IPS-18a (cell line): ENCODE results near the gene TCEA3.

Experiments
- H3K27ac ChIP-seq: one replicate; pipeline ENCODE4 v1.5.1; 2013; ENCODE audit warnings: low read length
- H3K27me3 ChIP-seq: one replicate; pipeline ENCODE4 v1.6.1; 2013; ENCODE audit warnings: mild to moderate bottlenecking, low read length; ENCODE audit not compliant: control insufficient read depth, insufficient read depth
- H3K36me3 ChIP-seq: one replicate; pipeline ENCODE4 v1.6.1; 2013; ENCODE audit warnings: low read depth, low read length; ENCODE audit not compliant: control insufficient read depth
- H3K4me1 ChIP-seq: one replicate; pipeline ENCODE4 v1.6.1; 2013; ENCODE audit warnings: low read depth, low read length; ENCODE audit not compliant: control insufficient read depth
- H3K4me3 ChIP-seq: one replicate; pipeline ENCODE4 v1.5.1; 2013; ENCODE audit warnings: low read length
- H3K9ac ChIP-seq: one replicate; pipeline ENCODE4 v1.6.1; 2013; ENCODE audit warnings: mild to moderate bottlenecking, low read length, moderate library complexity
- H3K9me3 ChIP-seq: one replicate; pipeline ENCODE4 v1.6.1; 2013; ENCODE audit warnings: low read depth, low read length; ENCODE audit not compliant: control insufficient read depth

The TCEA3 gene

GRCh38 chr1:23417570-23417969 is 7.0 kb downstream of the TCEA3 start:
- Histone ChIP-seq H3K9me3 (no peaks in the 10 kb centered on the region), H3K27me3 (peaks cover 89% of the 10 kb centered on the region), H3K36me3 (no peaks in the 10 kb centered on the region), H3K4me3 (no peak overlapping the region), H3K27ac (no peak overlapping the region), H3K4me1 (no peaks in the 10 kb centered on the region), H3K9ac (no peak overlapping the region)

- no peaks in the 10 kb centered on the region for H3K36me3 ChIP-seq
- no peaks in the 10 kb centered on the region for H3K9me3 ChIP-seq
- H3K4me1 ChIP-seq = no peaks in the 10 kb centered on the region
- H3K4me3 ChIP-seq = no peak overlapping the region
- H3K27ac ChIP-seq = no peak overlapping the region
- H3K27me3 ChIP-seq = peaks cover 85% of the 10 kb centered on the region
- no peak overlapping the region for H3K9ac ChIP-seq
Observed at GRCh38 chr1:23416964-23417363, 7.6 kb downstream of the TCEA3 start.

GRCh38 chr1:23408797-23409290 is 15.7 kb downstream of the TCEA3 start:
- no peak overlapping the region for H3K27ac ChIP-seq

GRCh38 chr1:23407016-23407630 is 17.4 kb downstream of the TCEA3 start:
- Histone ChIP-seq H3K27me3 (peaks cover 85% of the 10 kb centered on the region), H3K9me3 (no peaks in the 10 kb centered on the region)

More at GRCh38 chr1:23408797-23409290, 15.7 kb downstream of the TCEA3 start:
- H3K36me3 ChIP-seq = no peaks in the 10 kb centered on the region
- no peaks in the 10 kb centered on the region for H3K4me1 ChIP-seq
- no peak overlapping the region for H3K9ac ChIP-seq
- peaks cover 76% of the 10 kb centered on the region for H3K27me3 ChIP-seq
- H3K9me3 ChIP-seq = no peaks in the 10 kb centered on the region
- H3K4me3 ChIP-seq = no peak overlapping the region

GRCh38 chr1:23405946-23406345 is 18.6 kb downstream of the TCEA3 start:
- H3K27me3 ChIP-seq = peaks cover 92% of the 10 kb centered on the region
- H3K4me1 ChIP-seq = no peaks in the 10 kb centered on the region
- no peak overlapping the region for H3K27ac ChIP-seq
- no peak overlapping the region for H3K9ac ChIP-seq
- no peaks in the 10 kb centered on the region for H3K36me3 ChIP-seq
- no peaks in the 10 kb centered on the region for H3K9me3 ChIP-seq
- H3K4me3 ChIP-seq = no peak overlapping the region

More at GRCh38 chr1:23407016-23407630, 17.4 kb downstream of the TCEA3 start:
- Histone ChIP-seq H3K9ac (no peak overlapping the region), H3K4me3 (no peak overlapping the region), H3K4me1 (no peaks in the 10 kb centered on the region), H3K36me3 (no peaks in the 10 kb centered on the region), H3K27ac (no peak overlapping the region)

- peak overlapping the region; percentile 41 for H3K4me3 ChIP-seq
- no peaks in the 10 kb centered on the region for H3K36me3 ChIP-seq
- H3K27ac ChIP-seq = no peak overlapping the region
- H3K9me3 ChIP-seq = no peaks in the 10 kb centered on the region
- H3K4me1 ChIP-seq = no peaks in the 10 kb centered on the region
- no peak overlapping the region for H3K9ac ChIP-seq
- H3K27me3 ChIP-seq = peaks cover 97% of the 10 kb centered on the region
Observed at GRCh38 chr1:23403735-23404486, 20.6 kb downstream of the TCEA3 start.

GRCh38 chr1:23403355-23403734 is 21.2 kb downstream of the TCEA3 start:
- Histone ChIP-seq H3K27ac (no peak overlapping the region), H3K9ac (no peak overlapping the region)

GRCh38 chr1:23403038-23403336 is 21.6 kb downstream of the TCEA3 start:
- Histone ChIP-seq H3K36me3 (no peaks in the 10 kb centered on the region), H3K27ac (no peak overlapping the region), H3K9me3 (no peaks in the 10 kb centered on the region), H3K4me1 (no peaks in the 10 kb centered on the region), H3K4me3 (no peak overlapping the region), H3K27me3 (peaks cover 96% of the 10 kb centered on the region), H3K9ac (no peak overlapping the region)

More at GRCh38 chr1:23403355-23403734, 21.2 kb downstream of the TCEA3 start:
- H3K9me3 ChIP-seq = no peaks in the 10 kb centered on the region
- peak overlapping the region; percentile 41 for H3K4me3 ChIP-seq
- no peaks in the 10 kb centered on the region for H3K4me1 ChIP-seq
- peaks cover 96% of the 10 kb centered on the region for H3K27me3 ChIP-seq
- H3K36me3 ChIP-seq = no peaks in the 10 kb centered on the region

GRCh38 chr1:23402286-23403037 is 22.1 kb downstream of the TCEA3 start:
- Histone ChIP-seq H3K27ac (no peak overlapping the region), H3K27me3 (peaks cover 96% of the 10 kb centered on the region), H3K9me3 (no peaks in the 10 kb centered on the region), H3K4me3 (no peak overlapping the region), H3K9ac (no peak overlapping the region), H3K36me3 (no peaks in the 10 kb centered on the region), H3K4me1 (no peaks in the 10 kb centered on the region)

- no peaks in the 10 kb centered on the region for H3K9me3 ChIP-seq
- no peaks in the 10 kb centered on the region for H3K4me1 ChIP-seq
- H3K9ac ChIP-seq = no peak overlapping the region
- H3K4me3 ChIP-seq = no peak overlapping the region
- no peak overlapping the region for H3K27ac ChIP-seq
- no peaks in the 10 kb centered on the region for H3K36me3 ChIP-seq
- peaks cover 96% of the 10 kb centered on the region for H3K27me3 ChIP-seq
Observed at GRCh38 chr1:23401313-23401712, 23.2 kb downstream of the TCEA3 start.

- Histone ChIP-seq H3K27ac (no peak overlapping the region), H3K27me3 (peaks cover 96% of the 10 kb centered on the region)
Observed at GRCh38 chr1:23400324-23401114, 24.0 kb downstream of the TCEA3 start.

More at GRCh38 chr1:23400324-23401114, 24.0 kb downstream of the TCEA3 start:
- no peaks in the 10 kb centered on the region for H3K36me3 ChIP-seq
- H3K9me3 ChIP-seq = no peaks in the 10 kb centered on the region
- H3K4me1 ChIP-seq = no peaks in the 10 kb centered on the region
- no peak overlapping the region for H3K9ac ChIP-seq
- no peak overlapping the region for H3K4me3 ChIP-seq
